Measurements from ENCODE around the gene KNG1.
A peak's percentile ranks its signal among the peaks of the same experiment; 100 is the strongest.

Gene KNG1

GRCh38 chr3:186713499-186713898 is 3.7 kb upstream of the KNG1 start:
- DNase-seq: no peak

- DNase-seq: no peak
Observed at GRCh38 chr3:186719945-186720739, 3.0 kb downstream of the KNG1 start.

- DNase-seq: no peak
Observed at GRCh38 chr3:186722457-186722856, 5.3 kb downstream of the KNG1 start.

GRCh38 chr3:186724911-186725310 is 7.8 kb downstream of the KNG1 start:
- no peak for DNase-seq

- peak; percentile 43 for DNase-seq
Observed at GRCh38 chr3:186732169-186732766, 15.1 kb downstream of the KNG1 start.

- no peak for DNase-seq
Observed at GRCh38 chr3:186742618-186743380, 25.6 kb downstream of the KNG1 start.

- DNase-seq: no peak
Observed at GRCh38 chr3:186743666-186744065, 26.5 kb downstream of the KNG1 start.

- DNase-seq: peak; percentile 14
Observed at GRCh38 chr3:186746008-186746407, 28.8 kb downstream of the KNG1 start.

GRCh38 chr3:186750316-186750715 is 33.2 kb downstream of the KNG1 start:
- DNase-seq: no peak

GRCh38 chr3:186751480-186751879 is 34.3 kb downstream of the KNG1 start:
- no peak for DNase-seq

GRCh38 chr3:186754006-186754405 is 36.8 kb downstream of the KNG1 start:
- DNase-seq: no peak

GRCh38 chr3:186754871-186755270 is 37.7 kb downstream of the KNG1 start:
- no peak for DNase-seq

GRCh38 chr3:186757214-186757613 is 40.1 kb downstream of the KNG1 start:
- DNase-seq: no peak

- no peak for DNase-seq
Observed at GRCh38 chr3:186757686-186758220, 40.6 kb downstream of the KNG1 start.

GRCh38 chr3:186759231-186759930 is 42.2 kb downstream of the KNG1 start:
- DNase-seq: no peak

GRCh38 chr3:186760141-186760833 is 43.1 kb downstream of the KNG1 start:
- DNase-seq: peak; percentile 11

GRCh38 chr3:186760897-186761447 is 43.8 kb downstream of the KNG1 start:
- no peak for DNase-seq

- no peak for DNase-seq
Observed at GRCh38 chr3:186772281-186772694, 55.1 kb downstream of the KNG1 start.

GRCh38 chr3:186772701-186773417 is 55.7 kb downstream of the KNG1 start:
- DNase-seq: peak; percentile 81

GRCh38 chr3:186775999-186776398 is 58.8 kb downstream of the KNG1 start:
- no peak for DNase-seq

GRCh38 chr3:186779204-186779603 is 62.0 kb downstream of the KNG1 start:
- DNase-seq: no peak
